Peyer's patch (tissue), 4 donors: ENCODE data around the gene RAB31.

ENCODE experiments used
- CTCF ChIP-seq, 6 experiments: fragments of 450-650 bp in 4 of 6; fragments of 200-600 bp in 2 of 6; sonication (generic) in 1 of 6; IDR thresholded peaks; one replicate each; pipeline ENCODE4 v1.5.1; 2017 to 2019; ENCODE audit warnings: antibody characterized with exemption in 6 of 6, mild to moderate bottlenecking in 3 of 6, moderate library complexity in 1 of 6
- POLR2A ChIP-seq, 2 donors: fragments of 450-650 bp; IDR thresholded peaks; one replicate each; pipeline ENCODE4 v1.5.1; 2017; ENCODE audit warnings: antibody characterized with exemption in 2 of 2, mild to moderate bottlenecking in 2 of 2, moderate library complexity in 2 of 2

GRCh38 chr18:9792565-9793245 lies 84.6 kb downstream of the RAB31 start:
- TF ChIP-seq CTCF (IDR thresholded peaks at IDR 0.05) = peak in 5 of 6 experiments; percentile 19 to 38 (median 34)
- TF ChIP-seq POLR2A (IDR thresholded peaks at IDR 0.05) = no peak
